Muscle of back (tissue), 11 donors: ENCODE measurements around the gene GTF2F1. TPM values are rescaled to one million over a fixed set of nuclear protein-coding genes. Genes with fewer than 3 reads are reported as not detected.
"Not testable (repeated sequence)": the region's sequence is repeated elsewhere in the genome, so short reads cannot be mapped to it uniquely, and the experiment has no call there.

Experiments
- DNase-seq, 3 donors: peaks; one replicate each; pipeline versions ENCODE4 v3.0.0 to v3.0.0-alpha.2; 2013
- polyA plus RNA-seq, 10 donors: library from polyadenylated mRNA; unstranded; fragments of 120-200 nt; gene quantifications; one replicate each; pipeline ENCODE4 v1.2.1, GENCODE V29; 2013; ENCODE audit not compliant: insufficient read length in 10 of 10

GTF2F1 gene
- polyA plus RNA-seq, 10 donors: 39.2 to 77.9 (median 54.0) TPM

- DNase-seq: no peak
Measured at GRCh38 chr19:6418562-6418932, 25.6 kb upstream of the GTF2F1 start.

GRCh38 chr19:6417713-6418561 is 25.0 kb upstream of the GTF2F1 start:
- DNase-seq: no peak

- DNase-seq: no peak
Measured at GRCh38 chr19:6416658-6417405, 23.9 kb upstream of the GTF2F1 start.

GRCh38 chr19:6415591-6416190 is 22.7 kb upstream of the GTF2F1 start:
- DNase-seq: no peak

- DNase-seq: no peak
Measured at GRCh38 chr19:6414793-6415590, 22.0 kb upstream of the GTF2F1 start.

- DNase-seq: peak in 1 of 3 donors; percentile 45
Measured at GRCh38 chr19:6413721-6414643, 21.0 kb upstream of the GTF2F1 start.

- DNase-seq: no peak
Measured at GRCh38 chr19:6413291-6413690, 20.3 kb upstream of the GTF2F1 start.

- peak in 1 of 3 donors; percentile 56 for DNase-seq
Measured at GRCh38 chr19:6412447-6413091, 19.6 kb upstream of the GTF2F1 start.

- DNase-seq: no peak
Measured at GRCh38 chr19:6412061-6412446, 19.1 kb upstream of the GTF2F1 start.

GRCh38 chr19:6409346-6409745 is 16.4 kb upstream of the GTF2F1 start:
- no peak for DNase-seq

GRCh38 chr19:6406401-6406800 is 13.4 kb upstream of the GTF2F1 start:
- no peak for DNase-seq

GRCh38 chr19:6402837-6403608 is 10.1 kb upstream of the GTF2F1 start:
- DNase-seq: peak; percentile 62 to 92 (median 86)

GRCh38 chr19:6402058-6402457 is 9.1 kb upstream of the GTF2F1 start:
- DNase-seq: no peak

GRCh38 chr19:6400062-6400944 is 7.3 kb upstream of the GTF2F1 start:
- not testable (repeated sequence) for DNase-seq

- no peak for DNase-seq
Measured at GRCh38 chr19:6396305-6396704, 3.3 kb upstream of the GTF2F1 start.

- no peak for DNase-seq
Measured at GRCh38 chr19:6394831-6395230, 1.9 kb upstream of the GTF2F1 start.

- DNase-seq: no peak
Measured at GRCh38 chr19:6393983-6394412, 1.0 kb upstream of the GTF2F1 start.
